ENCODE results near the gene CCDC190. TPM values are rescaled to one million over a fixed set of nuclear protein-coding genes. Genes with fewer than 3 reads are reported as not detected.

Gene CCDC190
- total and polyA plus RNA-seq, 2 of the 13 experiments (the other 11 are each of a cell fraction or from before 2014, with no cell fraction given) = not detected

DNA sequence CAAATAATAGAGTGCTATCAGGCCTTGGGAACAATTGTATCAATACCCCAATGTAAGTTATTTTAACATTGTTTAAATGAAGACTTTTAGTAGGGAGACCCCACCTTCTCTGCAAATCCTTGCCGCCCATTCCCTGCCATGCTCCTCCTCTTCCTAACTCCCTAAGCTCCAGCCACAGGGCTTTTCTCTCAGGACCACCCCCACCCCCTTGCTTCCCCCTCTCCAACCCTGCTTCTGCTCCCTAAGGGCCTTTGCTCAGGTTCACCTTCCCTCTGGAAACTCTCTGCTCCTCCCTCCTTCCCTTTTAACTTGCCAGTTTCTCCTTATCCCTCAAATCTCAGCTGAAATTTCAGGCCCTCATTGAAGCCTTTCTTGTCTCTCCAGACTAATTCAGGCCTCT, 16.8 kb downstream of the CCDC190 start:
- ChIA-PET POLR2A (no interaction called here), CTCF (ENCODE audit: low intra/inter-chr PET ratio, low total read pairs) (no interaction called here)
- H4K20me1 ChIP-seq (ENCODE audit: insufficient read depth, low read length) = no peaks in the 10 kb centered on the region
- WGBS (ENCODE audit: low lambda C conversion rate) = 27% methylated on average over 1 of the region's 1 CpG
- BruUV-seq (replicated peaks) = no TSS peak
- DNase-seq (ENCODE audit: low spot score) = no peak
- intact Hi-C loops (cut with micrococcal nuclease; ENCODE audit: unreplicated experiment) (no loop called here), in situ Hi-C loops (cut with HindIII; ENCODE audit: extremely low pct_ligation_motif_present, low pct_unique_long_range_greater_than_20kb) (loop anchor here (10.0 kb wide), 1 partner anchor 471 kb away; no protein-coding TSS in a partner anchor)
- FAIRE-seq = no peak
- ATAC-seq = no peak
- TF ChIP-seq ZNF24 (IDR thresholded peaks at IDR 0.05) (no peak), MED8 (CRISPR knock-in tag; IDR thresholded peaks at IDR 0.05; ENCODE audit: insufficient replicate concordance) (no peak), DPF2 (CRISPR knock-in tag; IDR thresholded peaks at IDR 0.05; ENCODE audit: borderline replicate concordance, low read depth) (no peak), ZNF605 (CRISPR knock-in tag; IDR thresholded peaks at IDR 0.05) (no peak), JDP2 (CRISPR knock-in tag; IDR thresholded peaks at IDR 0.05; ENCODE audit: borderline replicate concordance) (no peak), ZBTB42 (CRISPR knock-in tag; IDR thresholded peaks at IDR 0.05) (no peak), SIN3A (IDR thresholded peaks at IDR 0.05; ENCODE audit: borderline replicate concordance, low read depth, low read length) (no peak), SP140L (CRISPR knock-in tag; IDR thresholded peaks at IDR 0.05; ENCODE audit: borderline replicate concordance) (no peak), ZNF552 (CRISPR knock-in tag; IDR thresholded peaks at IDR 0.05; ENCODE audit: borderline replicate concordance) (no peak), SMARCE1 (IDR thresholded peaks at IDR 0.05; ENCODE audit: borderline replicate concordance) (no peak)
- TF ChIP-seq, protein P1, sequence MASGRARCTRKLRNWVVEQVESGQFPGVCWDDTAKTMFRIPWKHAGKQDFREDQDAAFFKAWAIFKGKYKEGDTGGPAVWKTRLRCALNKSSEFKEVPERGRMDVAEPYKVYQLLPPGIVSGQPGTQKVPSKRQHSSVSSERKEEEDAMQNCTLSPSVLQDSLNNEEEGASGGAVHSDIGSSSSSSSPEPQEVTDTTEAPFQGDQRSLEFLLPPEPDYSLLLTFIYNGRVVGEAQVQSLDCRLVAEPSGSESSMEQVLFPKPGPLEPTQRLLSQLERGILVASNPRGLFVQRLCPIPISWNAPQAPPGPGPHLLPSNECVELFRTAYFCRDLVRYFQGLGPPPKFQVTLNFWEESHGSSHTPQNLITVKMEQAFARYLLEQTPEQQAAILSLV (CRISPR knock-in tag; IDR thresholded peaks at IDR 0.05; ENCODE audit: borderline replicate concordance) = no peak
- TF ChIP-seq, protein P2, sequence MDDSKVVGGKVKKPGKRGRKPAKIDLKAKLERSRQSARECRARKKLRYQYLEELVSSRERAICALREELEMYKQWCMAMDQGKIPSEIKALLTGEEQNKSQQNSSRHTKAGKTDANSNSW (CRISPR knock-in tag; IDR thresholded peaks at IDR 0.05; ENCODE audit: borderline replicate concordance) = no peak
- TF ChIP-seq, protein P3, sequence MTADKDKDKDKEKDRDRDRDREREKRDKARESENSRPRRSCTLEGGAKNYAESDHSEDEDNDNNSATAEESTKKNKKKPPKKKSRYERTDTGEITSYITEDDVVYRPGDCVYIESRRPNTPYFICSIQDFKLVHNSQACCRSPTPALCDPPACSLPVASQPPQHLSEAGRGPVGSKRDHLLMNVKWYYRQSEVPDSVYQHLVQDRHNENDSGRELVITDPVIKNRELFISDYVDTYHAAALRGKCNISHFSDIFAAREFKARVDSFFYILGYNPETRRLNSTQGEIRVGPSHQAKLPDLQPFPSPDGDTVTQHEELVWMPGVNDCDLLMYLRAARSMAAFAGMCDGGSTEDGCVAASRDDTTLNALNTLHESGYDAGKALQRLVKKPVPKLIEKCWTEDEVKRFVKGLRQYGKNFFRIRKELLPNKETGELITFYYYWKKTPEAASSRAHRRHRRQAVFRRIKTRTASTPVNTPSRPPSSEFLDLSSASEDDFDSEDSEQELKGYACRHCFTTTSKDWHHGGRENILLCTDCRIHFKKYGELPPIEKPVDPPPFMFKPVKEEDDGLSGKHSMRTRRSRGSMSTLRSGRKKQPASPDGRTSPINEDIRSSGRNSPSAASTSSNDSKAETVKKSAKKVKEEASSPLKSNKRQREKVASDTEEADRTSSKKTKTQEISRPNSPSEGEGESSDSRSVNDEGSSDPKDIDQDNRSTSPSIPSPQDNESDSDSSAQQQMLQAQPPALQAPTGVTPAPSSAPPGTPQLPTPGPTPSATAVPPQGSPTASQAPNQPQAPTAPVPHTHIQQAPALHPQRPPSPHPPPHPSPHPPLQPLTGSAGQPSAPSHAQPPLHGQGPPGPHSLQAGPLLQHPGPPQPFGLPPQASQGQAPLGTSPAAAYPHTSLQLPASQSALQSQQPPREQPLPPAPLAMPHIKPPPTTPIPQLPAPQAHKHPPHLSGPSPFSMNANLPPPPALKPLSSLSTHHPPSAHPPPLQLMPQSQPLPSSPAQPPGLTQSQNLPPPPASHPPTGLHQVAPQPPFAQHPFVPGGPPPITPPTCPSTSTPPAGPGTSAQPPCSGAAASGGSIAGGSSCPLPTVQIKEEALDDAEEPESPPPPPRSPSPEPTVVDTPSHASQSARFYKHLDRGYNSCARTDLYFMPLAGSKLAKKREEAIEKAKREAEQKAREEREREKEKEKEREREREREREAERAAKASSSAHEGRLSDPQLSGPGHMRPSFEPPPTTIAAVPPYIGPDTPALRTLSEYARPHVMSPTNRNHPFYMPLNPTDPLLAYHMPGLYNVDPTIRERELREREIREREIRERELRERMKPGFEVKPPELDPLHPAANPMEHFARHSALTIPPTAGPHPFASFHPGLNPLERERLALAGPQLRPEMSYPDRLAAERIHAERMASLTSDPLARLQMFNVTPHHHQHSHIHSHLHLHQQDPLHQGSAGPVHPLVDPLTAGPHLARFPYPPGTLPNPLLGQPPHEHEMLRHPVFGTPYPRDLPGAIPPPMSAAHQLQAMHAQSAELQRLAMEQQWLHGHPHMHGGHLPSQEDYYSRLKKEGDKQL (CRISPR knock-in tag; IDR thresholded peaks at IDR 0.05; ENCODE audit: low read depth) = no peak
- TF ChIP-seq, protein P4, sequence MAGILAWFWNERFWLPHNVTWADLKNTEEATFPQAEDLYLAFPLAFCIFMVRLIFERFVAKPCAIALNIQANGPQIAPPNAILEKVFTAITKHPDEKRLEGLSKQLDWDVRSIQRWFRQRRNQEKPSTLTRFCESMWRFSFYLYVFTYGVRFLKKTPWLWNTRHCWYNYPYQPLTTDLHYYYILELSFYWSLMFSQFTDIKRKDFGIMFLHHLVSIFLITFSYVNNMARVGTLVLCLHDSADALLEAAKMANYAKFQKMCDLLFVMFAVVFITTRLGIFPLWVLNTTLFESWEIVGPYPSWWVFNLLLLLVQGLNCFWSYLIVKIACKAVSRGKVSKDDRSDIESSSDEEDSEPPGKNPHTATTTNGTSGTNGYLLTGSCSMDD (CRISPR knock-in tag; IDR thresholded peaks at IDR 0.05) = no peak
- no peak overlapping the region for H3K27ac ChIP-seq (ENCODE audit: extremely low read length, insufficient read depth, low read length)
- H3K4me3 ChIP-seq (replicated peaks in 1 of 3; ENCODE audit: insufficient read depth in 1 of 3, low read depth in 2 of 3, low read length in 3 of 3) = no peak overlapping the region
- H3K27me3 ChIP-seq (ENCODE audit: control insufficient read depth in 1 of 2, insufficient read depth in 2 of 2, low read length in 2 of 2) = peaks cover 1 to 6% of the 10 kb centered on the region in 2 experiments; a peak in 1 of 5 replicates
- no peak overlapping the region for H3K9ac ChIP-seq (ENCODE audit: insufficient read depth, low read depth, low read length)
- no peak overlapping the region for H3K4me2 ChIP-seq (ENCODE audit: low read depth, low read length)
- H3K79me2 ChIP-seq (ENCODE audit: insufficient read depth, low read length) = no peaks in the 10 kb centered on the region
- no peak overlapping the region for H2AFZ ChIP-seq (ENCODE audit: low read length)
- H3K36me3 ChIP-seq (replicated peaks in 1 of 2; ENCODE audit: control insufficient read depth in 1 of 2, insufficient read depth in 2 of 2, low read length in 2 of 2) = no peaks in the 10 kb centered on the region
- H3K4me1 ChIP-seq (ENCODE audit: insufficient read depth, low read length) = no peaks in the 10 kb centered on the region
- H3K9me3 ChIP-seq (ENCODE audit: low read length) = peaks cover 5% of the 10 kb centered on the region
